Ectodermal cell (in vitro differentiated cells): Measurements from ENCODE around the gene HIGD2A.
"Not testable (repeated sequence)": the region's sequence is repeated elsewhere in the genome, so short reads cannot be mapped to it uniquely, and the experiment has no call there.

Experiments
- H3K27ac ChIP-seq: 2 replicates; pipeline ENCODE4 v1.7.0; 2013; ENCODE audit warnings: mild to moderate bottlenecking, low read depth, low read length; ENCODE audit not compliant: insufficient read depth, poor library complexity, severe bottlenecking
- H3K27me3 ChIP-seq: 2 replicates; pipeline ENCODE4 v1.7.0; 2013; ENCODE audit warnings: mild to moderate bottlenecking, low read length; ENCODE audit not compliant: insufficient read depth, control insufficient read depth, poor library complexity, severe bottlenecking
- H3K36me3 ChIP-seq: one replicate; pipeline ENCODE4 v1.7.0; 2013; ENCODE audit warnings: low read length; ENCODE audit not compliant: control insufficient read depth, insufficient read depth
- H3K4me1 ChIP-seq: one replicate; pipeline ENCODE4 v1.7.0; 2013; ENCODE audit warnings: low read length; ENCODE audit not compliant: control insufficient read depth, insufficient read depth
- H3K4me3 ChIP-seq: 2 replicates; pipeline ENCODE4 v1.7.0; 2013; ENCODE audit warnings: low read depth, low read length, control low read depth; ENCODE audit not compliant: insufficient read depth
- H3K9me3 ChIP-seq: 2 replicates; pipeline ENCODE4 v1.7.0; 2013; ENCODE audit warnings: mild to moderate bottlenecking, low read length, moderate library complexity; ENCODE audit not compliant: control insufficient read depth
- WGBS, 2 experiments: methylation state at CpG; one replicate each; pipeline ENCODE4 v1.1.7; 2013; ENCODE audit warnings: missing lambda C conversion rate in 2 of 2; 5-methylcytosine and 5-hydroxymethylcytosine counted together

HIGD2A gene

DNA sequence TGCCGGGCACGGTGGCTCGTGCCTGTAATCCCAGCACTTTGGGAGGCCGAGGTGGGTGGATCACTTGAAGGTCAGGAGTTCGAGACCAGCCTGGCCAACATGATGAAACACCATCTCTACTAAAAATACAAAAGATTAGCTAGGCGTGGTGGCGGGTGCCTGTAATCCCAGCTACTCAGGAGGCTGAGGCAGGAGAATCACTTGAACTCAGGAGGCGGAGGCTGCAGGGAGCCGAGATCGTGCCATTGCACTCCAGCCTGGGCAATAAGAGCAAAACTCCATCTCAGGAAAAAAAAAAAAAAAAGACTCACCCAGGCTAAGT, 19.7 kb downstream of the HIGD2A start:
- WGBS, 2 experiments, result 94 to 98% methylated on average over 10 of the region's 10 CpGs
- H3K4me1 ChIP-seq, H3K36me3 ChIP-seq, H3K9me3 ChIP-seq, H3K4me3 ChIP-seq, H3K27ac ChIP-seq, H3K27me3 ChIP-seq: not testable (repeated sequence)

DNA sequence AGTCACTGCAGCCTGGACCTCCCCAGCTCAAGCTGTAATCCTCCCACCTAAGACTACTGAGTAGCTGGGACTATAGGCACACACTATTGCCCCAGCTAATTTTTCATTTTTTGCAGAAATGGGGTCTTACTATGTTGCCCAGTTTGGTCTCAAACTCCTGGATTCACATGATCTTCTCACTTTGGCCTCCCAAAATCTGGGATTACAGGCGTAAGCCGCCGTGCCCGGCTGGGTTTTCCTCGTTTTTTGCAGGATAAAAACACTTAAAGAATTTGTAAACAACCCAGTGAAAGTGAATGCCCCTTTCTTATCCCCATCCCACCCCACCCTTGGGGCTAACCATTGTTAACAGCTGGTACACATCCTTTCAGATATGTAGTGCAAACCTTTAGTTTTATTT, 20.0 kb downstream of the HIGD2A start:
- H3K4me1 ChIP-seq, result no peaks in the 10 kb centered on the region
- H3K4me3 ChIP-seq, result no peak overlapping the region
- no peak overlapping the region for H3K27ac ChIP-seq
- H3K27me3 ChIP-seq, result no peaks in the 10 kb centered on the region
- no peaks in the 10 kb centered on the region for H3K36me3 ChIP-seq
- H3K9me3 ChIP-seq, result no peaks in the 10 kb centered on the region
- 91 to 94% methylated on average over 5 of the region's 5 CpGs for WGBS, 2 experiments

DNA sequence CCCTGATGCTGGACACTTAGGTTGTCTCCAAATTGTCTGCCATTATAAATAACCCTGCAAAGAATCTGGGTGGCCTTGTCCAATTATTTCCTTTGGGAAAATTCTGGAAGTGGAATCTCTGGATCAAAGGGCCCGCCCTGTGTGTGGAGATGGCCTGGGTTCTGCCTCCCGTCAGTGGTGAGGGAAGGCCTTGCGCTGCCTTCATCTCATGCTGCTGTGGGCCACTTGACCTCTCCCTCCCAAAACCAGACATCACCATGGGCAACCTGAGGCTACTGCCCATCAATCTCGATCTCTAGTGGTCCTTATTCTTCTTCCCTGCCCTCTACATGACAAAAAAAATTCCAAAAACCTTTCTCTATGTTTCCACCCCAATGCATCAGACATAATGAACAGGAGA, 21.2 kb downstream of the HIGD2A start:
- no peaks in the 10 kb centered on the region for H3K36me3 ChIP-seq
- no peak overlapping the region for H3K27ac ChIP-seq
- no peaks in the 10 kb centered on the region for H3K4me1 ChIP-seq
- H3K27me3 ChIP-seq, result no peaks in the 10 kb centered on the region
- H3K4me3 ChIP-seq, result no peak overlapping the region
- WGBS, 2 experiments, result 89 to 90% methylated on average over 4 of the region's 4 CpGs
- no peaks in the 10 kb centered on the region for H3K9me3 ChIP-seq

GRCh38 chr5:176410486-176411180, 22.1 kb downstream of the HIGD2A start:
- Histone ChIP-seq H3K27ac (no peak overlapping the region), H3K36me3 (no peaks in the 10 kb centered on the region), H3K4me3 (no peak overlapping the region), H3K27me3 (peaks cover 1% of the 10 kb centered on the region), H3K4me1 (no peaks in the 10 kb centered on the region), H3K9me3 (no peaks in the 10 kb centered on the region)
- 89 to 93% methylated on average over 5 of the region's 5 CpGs for WGBS, 2 experiments

- H3K27me3 ChIP-seq, result peaks cover 18% of the 10 kb centered on the region
- H3K27ac ChIP-seq, result no peak overlapping the region
- H3K36me3 ChIP-seq, result no peaks in the 10 kb centered on the region
- 91 to 92% methylated on average over 10 of the region's 10 CpGs for WGBS, 2 experiments
- H3K4me3 ChIP-seq, result no peak overlapping the region
- H3K9me3 ChIP-seq, result no peaks in the 10 kb centered on the region
- H3K4me1 ChIP-seq, result no peaks in the 10 kb centered on the region
Observed at GRCh38 chr5:176412517-176413254, 24.1 kb downstream of the HIGD2A start.

GRCh38 chr5:176413255-176413565, 24.7 kb downstream of the HIGD2A start:
- Histone ChIP-seq H3K4me3 (no peak overlapping the region), H3K27ac (no peak overlapping the region)
- 90 to 94% methylated on average over 2 of the region's 2 CpGs for WGBS, 2 experiments

GRCh38 chr5:176413709-176414191, 25.2 kb downstream of the HIGD2A start:
- Histone ChIP-seq H3K36me3 (no peaks in the 10 kb centered on the region), H3K27me3 (peaks cover 22% of the 10 kb centered on the region), H3K27ac (no peak overlapping the region), H3K9me3 (no peaks in the 10 kb centered on the region), H3K4me3 (no peak overlapping the region), H3K4me1 (no peaks in the 10 kb centered on the region)
- 84% methylated on average over 7 of the region's 7 CpGs for WGBS, 2 experiments

More at GRCh38 chr5:176413255-176413565, 24.7 kb downstream of the HIGD2A start:
- Histone ChIP-seq H3K27me3 (peaks cover 22% of the 10 kb centered on the region), H3K4me1 (no peaks in the 10 kb centered on the region), H3K36me3 (no peaks in the 10 kb centered on the region), H3K9me3 (no peaks in the 10 kb centered on the region)

DNA sequence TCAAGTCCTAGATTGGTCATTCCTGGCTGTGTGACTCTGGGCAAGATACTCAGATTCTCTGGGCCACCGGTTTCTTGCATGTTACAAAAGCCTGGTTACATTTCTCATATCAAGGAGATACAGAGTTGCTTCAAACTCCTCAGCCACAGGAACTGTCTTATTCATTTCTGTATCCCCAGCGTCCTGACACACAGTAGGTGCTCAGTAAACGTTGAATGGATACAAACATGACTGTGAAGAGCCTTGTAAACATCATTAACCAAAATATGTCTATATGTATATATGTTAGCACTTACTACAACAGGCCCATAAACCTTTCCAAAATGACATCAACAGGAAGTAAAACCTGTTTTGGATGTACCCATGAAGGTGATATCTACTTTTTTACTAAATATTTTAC, 26.2 kb downstream of the HIGD2A start:
- WGBS, 2 experiments, result 91 to 93% methylated on average over 3 of the region's 3 CpGs
- no peaks in the 10 kb centered on the region for H3K9me3 ChIP-seq
- peaks cover 22% of the 10 kb centered on the region for H3K27me3 ChIP-seq
- no peak overlapping the region for H3K27ac ChIP-seq
- no peaks in the 10 kb centered on the region for H3K36me3 ChIP-seq
- no peak overlapping the region for H3K4me3 ChIP-seq
- H3K4me1 ChIP-seq, result no peaks in the 10 kb centered on the region

DNA sequence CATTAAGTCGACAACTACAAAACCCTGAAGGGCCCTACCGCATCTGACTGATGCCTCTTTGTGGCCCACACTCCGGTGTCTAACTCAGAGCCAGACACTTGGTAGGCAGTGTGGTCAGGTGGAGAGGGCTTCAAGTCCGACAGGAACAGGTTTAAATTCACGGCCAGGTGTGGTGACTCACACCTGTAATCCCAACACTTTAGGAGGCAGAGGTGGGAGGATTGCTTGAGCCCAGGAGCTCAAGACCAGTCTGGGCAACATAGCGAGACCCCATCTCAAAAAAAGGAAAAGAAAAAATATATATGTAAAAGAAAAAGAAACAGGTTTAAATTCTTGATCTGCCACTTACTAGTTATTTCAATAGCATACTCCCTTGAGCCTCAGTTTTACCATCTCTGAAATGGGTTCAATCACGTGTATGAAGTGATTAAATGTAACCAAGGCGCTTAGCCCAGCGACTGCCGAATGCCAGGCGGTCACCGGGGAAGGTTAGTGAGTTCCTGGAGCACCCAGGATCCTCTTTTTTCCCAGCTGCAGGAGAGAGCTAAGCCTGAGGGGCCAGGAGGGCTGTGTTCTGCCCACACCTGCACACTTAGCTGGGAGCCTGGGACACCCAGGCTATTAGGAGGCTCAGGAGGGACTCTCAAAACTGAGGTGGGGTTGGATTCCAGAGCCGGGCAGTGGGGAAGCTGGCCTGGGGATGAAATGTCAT, 26.8 kb downstream of the HIGD2A start:
- no peaks in the 10 kb centered on the region for H3K9me3 ChIP-seq
- H3K27me3 ChIP-seq, result peaks cover 22% of the 10 kb centered on the region
- H3K36me3 ChIP-seq, result no peaks in the 10 kb centered on the region
- no peaks in the 10 kb centered on the region for H3K4me1 ChIP-seq
- peak overlapping the region; percentile 70 for H3K4me3 ChIP-seq
- WGBS, 2 experiments, result 87% methylated on average over 13 of the region's 13 CpGs
- H3K27ac ChIP-seq, result no peak overlapping the region
